ENCODE measurements around the gene NLGN4Y. TPM values are rescaled to one million over a fixed set of nuclear protein-coding genes. Genes with fewer than 3 reads are reported as not detected.

NLGN4Y gene
- total and polyA plus RNA-seq, 10 of the 15 experiments (the other 5 are each of a cell fraction or from before 2014, with no cell fraction given) = not detected

DNA sequence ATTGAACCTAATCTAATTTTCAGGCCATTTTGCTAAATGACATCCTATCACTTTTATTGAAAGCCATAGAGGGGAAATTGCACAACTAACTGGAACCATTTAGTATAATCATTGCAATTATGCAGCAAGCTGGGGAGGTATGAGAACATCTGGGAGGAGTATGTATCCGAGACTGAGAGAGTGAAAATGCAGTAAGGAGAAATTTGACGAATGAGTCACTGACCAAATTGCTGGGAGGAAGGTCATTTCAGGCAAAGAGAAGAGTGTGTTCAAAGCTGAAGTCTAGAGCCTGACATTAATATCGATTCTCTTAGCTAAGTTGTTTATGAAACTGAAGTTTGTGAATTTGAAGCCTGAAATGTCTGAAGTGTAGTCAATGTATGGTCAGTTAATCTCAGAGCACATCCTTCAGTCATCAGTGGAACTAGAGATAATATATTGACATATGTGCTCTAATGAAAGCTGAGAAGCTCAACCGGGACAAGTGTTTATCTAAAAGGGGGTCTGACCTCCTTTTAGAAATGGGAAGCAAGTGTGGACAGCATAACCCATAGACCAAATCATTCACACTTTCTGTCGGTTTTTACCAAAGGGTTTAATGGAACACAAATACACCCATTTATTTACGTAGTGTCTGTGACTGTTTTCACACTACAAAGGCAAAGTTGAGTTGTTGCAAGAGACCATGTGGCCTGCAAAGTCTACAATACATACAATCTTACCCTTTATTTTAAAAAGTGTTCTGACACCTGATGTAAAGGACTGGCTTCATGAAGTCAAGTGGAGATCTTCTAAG lies 120.0 kb downstream of the NLGN4Y start:
- Histone ChIP-seq H3K27me3 (replicated peaks in 1 of 2; ENCODE audit: control insufficient read depth in 2 of 2, insufficient read depth in 2 of 2, low read length in 1 of 2) (no peaks in the 10 kb centered on the region), H3K9me3 (replicated peaks; ENCODE audit: control insufficient read depth, insufficient read depth, low read length) (no peaks in the 10 kb centered on the region), H3K27ac (ENCODE audit: control insufficient read depth, insufficient read depth) (no peak overlapping the region), H3K36me3 (ENCODE audit: control insufficient read depth in 2 of 2, insufficient read depth in 2 of 2, low read length in 1 of 2) (no peaks in the 10 kb centered on the region), H3K4me2 (ENCODE audit: control insufficient read depth, insufficient read depth) (no peak overlapping the region), H4K20me1 (ENCODE audit: control insufficient read depth, insufficient read depth) (no peaks in the 10 kb centered on the region), H3K4me1 (ENCODE audit: control insufficient read depth, insufficient read depth, low read length) (no peaks in the 10 kb centered on the region), H3K4me3 (no peak overlapping the region), H3K9ac (ENCODE audit: control insufficient read depth, insufficient read depth, low read length) (no peak overlapping the region), H2AFZ (ENCODE audit: control insufficient read depth, low read depth, low read length) (no peak overlapping the region), H3K79me2 (ENCODE audit: control insufficient read depth, insufficient read depth, low read length) (no peaks in the 10 kb centered on the region)
- no peak for ATAC-seq
- BruUV-seq (replicated peaks) = no TSS peak
- ChIA-PET POLR2A (no interaction called here), CTCF (no interaction called here), RAD21 (ENCODE audit: unreplicated experiment) (no interaction called here), SMC1A (ENCODE audit: uncharacterized antibody, unreplicated experiment) (no interaction called here)
- DNase-seq (ENCODE audit: low read depth, low spot score) = no peak
- in situ Hi-C loops (cut with MboI) (no loop called here), intact Hi-C loops (cut with micrococcal nuclease; ENCODE audit: unreplicated experiment) (no loop called here)
- no CpG with 5 or more reads among the region's 6 CpGs for WGBS (ENCODE audit: insufficient coverage, insufficient replicate concordance, low lambda C conversion rate, missing lambda C conversion rate)
- no peak for FAIRE-seq
- no peak for TF ChIP-seq YY1 (IDR thresholded peaks at IDR 0.05; ENCODE audit: low read depth, low read length)
- TF ChIP-seq, protein P1, sequence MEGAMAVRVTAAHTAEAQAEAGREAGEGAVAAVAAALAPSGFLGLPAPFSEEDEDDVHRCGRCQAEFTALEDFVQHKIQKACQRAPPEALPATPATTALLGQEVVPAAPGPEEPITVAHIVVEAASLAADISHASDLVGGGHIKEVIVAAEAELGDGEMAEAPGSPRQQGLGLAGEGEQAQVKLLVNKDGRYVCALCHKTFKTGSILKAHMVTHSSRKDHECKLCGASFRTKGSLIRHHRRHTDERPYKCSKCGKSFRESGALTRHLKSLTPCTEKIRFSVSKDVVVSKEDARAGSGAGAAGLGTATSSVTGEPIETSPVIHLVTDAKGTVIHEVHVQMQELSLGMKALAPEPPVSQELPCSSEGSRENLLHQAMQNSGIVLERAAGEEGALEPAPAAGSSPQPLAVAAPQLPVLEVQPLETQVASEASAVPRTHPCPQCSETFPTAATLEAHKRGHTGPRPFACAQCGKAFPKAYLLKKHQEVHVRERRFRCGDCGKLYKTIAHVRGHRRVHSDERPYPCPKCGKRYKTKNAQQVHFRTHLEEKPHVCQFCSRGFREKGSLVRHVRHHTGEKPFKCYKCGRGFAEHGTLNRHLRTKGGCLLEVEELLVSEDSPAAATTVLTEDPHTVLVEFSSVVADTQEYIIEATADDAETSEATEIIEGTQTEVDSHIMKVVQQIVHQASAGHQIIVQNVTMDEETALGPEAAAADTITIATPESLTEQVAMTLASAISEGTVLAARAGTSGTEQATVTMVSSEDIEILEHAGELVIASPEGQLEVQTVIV (IDR thresholded peaks at IDR 0.05; ENCODE audit: borderline replicate concordance, partially characterized antibody) = no peak
- TF ChIP-seq ASH2L (IDR thresholded peaks at IDR 0.05; ENCODE audit: borderline replicate concordance, low read depth) = no peak
- TF ChIP-seq, protein P2, sequence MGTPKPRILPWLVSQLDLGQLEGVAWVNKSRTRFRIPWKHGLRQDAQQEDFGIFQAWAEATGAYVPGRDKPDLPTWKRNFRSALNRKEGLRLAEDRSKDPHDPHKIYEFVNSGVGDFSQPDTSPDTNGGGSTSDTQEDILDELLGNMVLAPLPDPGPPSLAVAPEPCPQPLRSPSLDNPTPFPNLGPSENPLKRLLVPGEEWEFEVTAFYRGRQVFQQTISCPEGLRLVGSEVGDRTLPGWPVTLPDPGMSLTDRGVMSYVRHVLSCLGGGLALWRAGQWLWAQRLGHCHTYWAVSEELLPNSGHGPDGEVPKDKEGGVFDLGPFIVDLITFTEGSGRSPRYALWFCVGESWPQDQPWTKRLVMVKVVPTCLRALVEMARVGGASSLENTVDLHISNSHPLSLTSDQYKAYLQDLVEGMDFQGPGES (IDR thresholded peaks at IDR 0.05) = no peak
- no peak for TF ChIP-seq GATAD2B (conservative IDR thresholded peaks at IDR 0.05; ENCODE audit: low read depth)
- TF ChIP-seq BACH1 (IDR thresholded peaks at IDR 0.05; ENCODE audit: borderline replicate concordance) = no peak
- TF ChIP-seq TCF3 (IDR thresholded peaks at IDR 0.05; ENCODE audit: borderline replicate concordance, insufficient read depth, low read depth, low read length) = no peak
- TF ChIP-seq TCF12 (IDR thresholded peaks at IDR 0.05; ENCODE audit: low read depth, low read length) = no peak
- TF ChIP-seq, protein P3, sequence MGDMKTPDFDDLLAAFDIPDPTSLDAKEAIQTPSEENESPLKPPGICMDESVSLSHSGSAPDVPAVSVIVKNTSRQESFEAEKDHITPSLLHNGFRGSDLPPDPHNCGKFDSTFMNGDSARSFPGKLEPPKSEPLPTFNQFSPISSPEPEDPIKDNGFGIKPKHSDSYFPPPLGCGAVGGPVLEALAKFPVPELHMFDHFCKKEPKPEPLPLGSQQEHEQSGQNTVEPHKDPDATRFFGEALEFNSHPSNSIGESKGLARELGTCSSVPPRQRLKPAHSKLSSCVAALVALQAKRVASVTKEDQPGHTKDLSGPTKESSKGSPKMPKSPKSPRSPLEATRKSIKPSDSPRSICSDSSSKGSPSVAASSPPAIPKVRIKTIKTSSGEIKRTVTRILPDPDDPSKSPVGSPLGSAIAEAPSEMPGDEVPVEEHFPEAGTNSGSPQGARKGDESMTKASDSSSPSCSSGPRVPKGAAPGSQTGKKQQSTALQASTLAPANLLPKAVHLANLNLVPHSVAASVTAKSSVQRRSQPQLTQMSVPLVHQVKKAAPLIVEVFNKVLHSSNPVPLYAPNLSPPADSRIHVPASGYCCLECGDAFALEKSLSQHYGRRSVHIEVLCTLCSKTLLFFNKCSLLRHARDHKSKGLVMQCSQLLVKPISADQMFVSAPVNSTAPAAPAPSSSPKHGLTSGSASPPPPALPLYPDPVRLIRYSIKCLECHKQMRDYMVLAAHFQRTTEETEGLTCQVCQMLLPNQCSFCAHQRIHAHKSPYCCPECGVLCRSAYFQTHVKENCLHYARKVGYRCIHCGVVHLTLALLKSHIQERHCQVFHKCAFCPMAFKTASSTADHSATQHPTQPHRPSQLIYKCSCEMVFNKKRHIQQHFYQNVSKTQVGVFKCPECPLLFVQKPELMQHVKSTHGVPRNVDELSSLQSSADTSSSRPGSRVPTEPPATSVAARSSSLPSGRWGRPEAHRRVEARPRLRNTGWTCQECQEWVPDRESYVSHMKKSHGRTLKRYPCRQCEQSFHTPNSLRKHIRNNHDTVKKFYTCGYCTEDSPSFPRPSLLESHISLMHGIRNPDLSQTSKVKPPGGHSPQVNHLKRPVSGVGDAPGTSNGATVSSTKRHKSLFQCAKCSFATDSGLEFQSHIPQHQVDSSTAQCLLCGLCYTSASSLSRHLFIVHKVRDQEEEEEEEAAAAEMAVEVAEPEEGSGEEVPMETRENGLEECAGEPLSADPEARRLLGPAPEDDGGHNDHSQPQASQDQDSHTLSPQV (IDR thresholded peaks at IDR 0.05) = no peak
- no peak for TF ChIP-seq IKZF2 (IDR thresholded peaks at IDR 0.05)
- TF ChIP-seq NFYA (IDR thresholded peaks at IDR 0.05; ENCODE audit: borderline replicate concordance, low read depth, low read length) = no peak
- TF ChIP-seq TARDBP (IDR thresholded peaks at IDR 0.05; ENCODE audit: borderline replicate concordance) = no peak
- no peak for TF ChIP-seq ZZZ3 (IDR thresholded peaks at IDR 0.05; ENCODE audit: control insufficient read depth, insufficient read length, low read depth)
- no peak for TF ChIP-seq ZNF207 (IDR thresholded peaks at IDR 0.05; ENCODE audit: borderline replicate concordance)
- TF ChIP-seq YBX1 (IDR thresholded peaks at IDR 0.05) = no peak

Data from GM12878 (cell line).